BLaER1 (cell line): Measurements from ENCODE around the gene MGA.
"Not testable (repeated sequence)": the region's sequence is repeated elsewhere in the genome, so short reads cannot be mapped to it uniquely, and the experiment has no call there.

Experiments used
- H3K27ac ChIP-seq: shearing (Covaris generic); formaldehyde crosslinking; 2 replicates; pipeline ENCODE4 v1.8.1; 2022
- H3K27me3 ChIP-seq: shearing (Covaris generic); formaldehyde crosslinking; 2 replicates; pipeline ENCODE4 v1.8.1; 2022
- H3K36me3 ChIP-seq: shearing (Covaris generic); formaldehyde crosslinking; 2 replicates; pipeline ENCODE4 v1.8.1; 2022
- H3K4me1 ChIP-seq: shearing (Covaris generic); formaldehyde crosslinking; 2 replicates; pipeline ENCODE4 v1.8.1; 2022
- H3K4me2 ChIP-seq: shearing (Covaris generic); formaldehyde crosslinking; 2 replicates; pipeline ENCODE4 v1.8.1; 2022
- H3K4me3 ChIP-seq: shearing (Covaris generic); formaldehyde crosslinking; 2 replicates; pipeline ENCODE4 v1.8.1; 2022
- H3K9ac ChIP-seq: shearing (Covaris generic); formaldehyde crosslinking; 2 replicates; pipeline ENCODE4 v1.8.1; 2022
- H3K9me3 ChIP-seq: shearing (Covaris generic); formaldehyde crosslinking; 2 replicates; pipeline ENCODE4 v1.8.1; 2022
- H4K20me1 ChIP-seq: shearing (Covaris generic); formaldehyde crosslinking; 2 replicates; pipeline ENCODE4 v1.8.1; 2022
- Cebpa-rat ChIP-seq: shearing (Covaris generic); IDR thresholded peaks from 2 replicates; pipeline ENCODE4 v1.8.1; 2022

The MGA gene

GRCh38 chr15:41693757-41694156 is 33.6 kb downstream of the MGA start:
- Histone ChIP-seq H3K4me3 (no peak overlapping the region), H3K4me2 (no peak overlapping the region), H4K20me1 (peaks cover 91% of the 10 kb centered on the region), H3K9me3 (no peaks in the 10 kb centered on the region), H3K27me3 (no peaks in the 10 kb centered on the region), H3K9ac (no peak overlapping the region), H3K36me3 (peaks cover 41% of the 10 kb centered on the region), H3K4me1 (peaks cover 35% of the 10 kb centered on the region), H3K27ac (no peak overlapping the region)
- no peak for TF ChIP-seq Cebpa-rat

DNA sequence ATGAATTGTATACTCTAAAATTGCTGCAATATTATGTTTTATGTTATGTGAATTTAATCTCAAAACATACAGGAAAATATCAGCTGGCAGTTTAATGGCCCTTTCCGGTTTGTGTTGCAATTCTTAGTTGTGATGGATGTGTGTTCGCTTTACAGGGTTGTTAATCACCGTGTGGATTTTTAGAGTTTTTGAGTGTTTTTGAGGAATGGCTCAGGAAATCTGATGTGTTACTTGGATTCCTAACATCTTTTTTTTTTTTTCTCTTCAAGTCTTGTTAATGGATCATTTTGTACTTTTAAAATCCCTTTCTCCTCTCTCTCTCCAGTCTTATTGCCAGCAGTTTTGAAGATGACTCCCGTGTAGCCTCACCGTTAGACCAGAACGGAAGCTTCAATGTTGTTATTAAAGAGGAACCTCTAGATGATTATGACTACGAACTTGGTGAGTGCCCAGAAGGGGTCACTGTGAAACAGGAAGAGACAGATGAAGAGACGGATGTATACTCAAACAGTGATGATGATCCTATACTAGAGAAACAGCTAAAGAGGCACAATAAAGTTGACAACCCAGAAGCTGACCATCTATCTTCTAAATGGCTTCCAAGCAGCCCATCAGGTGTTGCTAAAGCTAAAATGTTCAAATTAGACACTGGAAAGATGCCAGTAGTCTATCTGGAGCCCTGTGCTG is 35.7 kb downstream of the MGA start:
- no peak for TF ChIP-seq Cebpa-rat
- Histone ChIP-seq H3K4me1 (peaks cover 32% of the 10 kb centered on the region), H3K4me3 (no peak overlapping the region), H3K9ac (no peak overlapping the region), H4K20me1 (peaks cover 86% of the 10 kb centered on the region), H3K27me3 (no peaks in the 10 kb centered on the region), H3K4me2 (peak overlapping the region; percentile 58), H3K36me3 (peaks cover 55% of the 10 kb centered on the region), H3K9me3 (0 out of 2 replicates have a peak, but pooled peaks cover 5% of the 10 kb centered on the region), H3K27ac (peak overlapping the region; percentile 47; the same call in 1 of the 2 replicates)

DNA sequence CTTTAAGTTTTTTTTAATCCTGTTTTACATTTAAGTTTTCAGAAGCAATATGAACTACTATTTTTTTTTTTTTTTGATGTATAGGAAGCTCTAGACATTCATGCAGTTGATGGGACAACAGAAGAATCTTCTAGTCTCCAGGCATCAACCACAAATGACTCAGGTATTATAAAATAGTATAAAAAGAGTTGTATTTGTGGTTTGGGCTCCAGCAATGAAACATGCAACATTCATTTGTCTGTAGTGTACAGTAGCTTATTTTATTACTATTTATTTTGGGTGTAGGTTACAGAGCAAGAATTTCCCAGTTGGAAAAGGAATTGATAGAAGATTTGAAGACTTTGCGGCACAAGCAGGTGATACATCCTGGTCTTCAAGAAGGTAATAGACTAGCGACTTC is 38.6 kb downstream of the MGA start:
- Histone ChIP-seq H3K9ac (no peak overlapping the region), H3K27ac (no peak overlapping the region), H3K27me3 (no peaks in the 10 kb centered on the region), H3K4me1 (peaks cover 21% of the 10 kb centered on the region), H3K4me2 (no peak overlapping the region), H3K9me3 (0 out of 2 replicates have a peak, but pooled peaks cover 5% of the 10 kb centered on the region), H4K20me1 (peaks cover 86% of the 10 kb centered on the region), H3K4me3 (no peak overlapping the region), H3K36me3 (peaks cover 77% of the 10 kb centered on the region)
- TF ChIP-seq Cebpa-rat, result no peak

DNA sequence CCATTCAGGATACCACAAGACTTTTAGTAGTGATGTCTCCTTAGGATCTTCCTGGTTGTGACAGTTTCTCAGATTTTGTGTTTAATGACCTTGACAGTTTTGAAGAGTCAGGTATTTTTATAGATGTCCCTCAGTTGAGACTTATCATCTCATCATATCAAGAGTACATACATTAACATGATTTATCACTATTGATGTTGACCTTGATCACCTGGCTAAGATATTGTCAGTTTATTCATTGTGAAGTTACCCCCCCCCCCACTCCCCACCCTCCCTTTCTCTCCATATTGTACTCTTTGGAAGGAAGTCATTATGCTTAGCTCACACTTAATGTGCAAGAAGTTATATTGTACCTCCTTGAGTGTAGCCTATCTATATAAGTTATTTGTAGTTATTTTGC is 42.9 kb downstream of the MGA start:
- no peak overlapping the region for H3K9ac ChIP-seq
- no peaks in the 10 kb centered on the region for H3K4me1 ChIP-seq
- H3K27ac ChIP-seq, result no peak overlapping the region
- 0 out of 2 replicates have a peak, but pooled peaks cover 5% of the 10 kb centered on the region for H3K9me3 ChIP-seq
- no peak for TF ChIP-seq Cebpa-rat
- no peak overlapping the region for H3K4me3 ChIP-seq
- peaks cover 87% of the 10 kb centered on the region for H4K20me1 ChIP-seq
- no peak overlapping the region for H3K4me2 ChIP-seq
- peaks cover 90% of the 10 kb centered on the region for H3K36me3 ChIP-seq
- no peaks in the 10 kb centered on the region for H3K27me3 ChIP-seq

DNA sequence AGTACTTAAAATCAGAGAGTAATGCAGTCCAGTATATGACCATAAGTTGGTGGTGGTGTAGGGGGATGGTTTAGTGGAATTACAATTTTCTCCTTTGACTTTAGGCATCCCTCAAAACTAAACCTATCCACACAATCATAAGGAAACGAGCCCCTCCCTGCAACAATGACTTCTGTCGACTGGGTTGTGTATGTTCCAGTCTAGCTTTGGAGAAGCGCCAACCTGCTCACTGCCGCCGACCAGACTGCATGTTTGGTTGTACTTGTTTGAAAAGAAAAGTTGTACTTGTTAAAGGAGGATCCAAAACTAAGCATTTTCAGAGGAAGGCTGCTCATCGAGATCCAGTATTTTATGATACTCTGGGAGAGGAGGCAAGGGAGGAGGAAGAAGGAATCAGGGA is 52.8 kb downstream of the MGA start:
- Histone ChIP-seq H3K27ac (no peak overlapping the region), H3K27me3 (no peaks in the 10 kb centered on the region), H3K4me1 (no peaks in the 10 kb centered on the region), H3K4me2 (no peak overlapping the region), H3K9me3 (no peaks in the 10 kb centered on the region), H3K9ac (no peak overlapping the region), H3K36me3 (peaks cover 77% of the 10 kb centered on the region), H3K4me3 (no peak overlapping the region), H4K20me1 (peaks cover 56% of the 10 kb centered on the region)
- TF ChIP-seq Cebpa-rat, result no peak

DNA sequence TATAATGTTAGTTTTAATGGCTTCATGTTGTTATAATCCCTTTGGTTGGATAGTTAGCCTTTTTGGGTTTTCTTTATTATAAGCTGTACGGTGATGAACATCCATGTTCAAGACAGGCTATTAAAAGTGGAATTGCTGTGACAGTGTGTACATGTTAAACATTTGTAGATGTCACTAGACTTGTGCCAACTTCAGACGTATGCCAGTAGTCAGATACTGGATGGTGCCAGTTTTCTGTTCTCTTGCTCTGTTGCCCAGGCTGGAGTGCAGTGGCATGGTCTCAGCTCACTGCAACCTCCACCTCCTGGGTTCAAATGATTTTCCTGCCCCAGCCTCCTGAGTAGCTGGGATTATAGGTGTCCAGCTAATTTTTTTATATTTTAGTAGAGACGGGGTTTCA is 54.1 kb downstream of the MGA start:
- Histone ChIP-seq H3K27me3 (no peaks in the 10 kb centered on the region), H3K4me1 (no peaks in the 10 kb centered on the region), H3K27ac (no peak overlapping the region), H3K4me2 (no peak overlapping the region), H3K9ac (no peak overlapping the region), H3K9me3 (no peaks in the 10 kb centered on the region), H3K36me3 (peaks cover 67% of the 10 kb centered on the region), H4K20me1 (peaks cover 43% of the 10 kb centered on the region), H3K4me3 (no peak overlapping the region)
- no peak for TF ChIP-seq Cebpa-rat

- H3K27me3 ChIP-seq, result no peaks in the 10 kb centered on the region
- peaks cover 30% of the 10 kb centered on the region for H4K20me1 ChIP-seq
Observed at GRCh38 chr15:41716864-41717263, 56.7 kb downstream of the MGA start.

GRCh38 chr15:41727143-41727542 is 66.9 kb downstream of the MGA start:
- peaks cover 67% of the 10 kb centered on the region for H3K36me3 ChIP-seq
- no peak for TF ChIP-seq Cebpa-rat
- H3K4me1 ChIP-seq, result peaks cover 12% of the 10 kb centered on the region
- H3K27me3 ChIP-seq, result no peaks in the 10 kb centered on the region
- no peak overlapping the region for H3K4me2 ChIP-seq
- H3K9me3 ChIP-seq, result no peaks in the 10 kb centered on the region
- peaks cover 42% of the 10 kb centered on the region for H4K20me1 ChIP-seq
- H3K4me3 ChIP-seq, result no peak overlapping the region
- no peak overlapping the region for H3K27ac ChIP-seq
- no peak overlapping the region for H3K9ac ChIP-seq

More at GRCh38 chr15:41716864-41717263, 56.7 kb downstream of the MGA start:
- H3K36me3 ChIP-seq, result peaks cover 61% of the 10 kb centered on the region
- no peaks in the 10 kb centered on the region for H3K9me3 ChIP-seq
- no peaks in the 10 kb centered on the region for H3K4me1 ChIP-seq
- TF ChIP-seq Cebpa-rat, result no peak
- no peak overlapping the region for H3K4me2 ChIP-seq
- no peak overlapping the region for H3K4me3 ChIP-seq
- H3K9ac ChIP-seq, result no peak overlapping the region
- no peak overlapping the region for H3K27ac ChIP-seq

- not testable (repeated sequence) for H3K9ac ChIP-seq, H3K4me2 ChIP-seq, H3K9me3 ChIP-seq, H3K4me3 ChIP-seq, H3K27ac ChIP-seq, H3K27me3 ChIP-seq
- H3K36me3 ChIP-seq, result peaks cover 71% of the 10 kb centered on the region
- H3K4me1 ChIP-seq, result peaks cover 12% of the 10 kb centered on the region
- peaks cover 35% of the 10 kb centered on the region for H4K20me1 ChIP-seq
Observed at GRCh38 chr15:41728061-41728460, 67.9 kb downstream of the MGA start.

- Histone ChIP-seq H3K9me3 (no peaks in the 10 kb centered on the region), H3K4me2 (0 out of 2 replicates have a peak overlapping the region, but pooled peaks have one; percentile 14), H3K27me3 (no peaks in the 10 kb centered on the region), H3K36me3 (peaks cover 81% of the 10 kb centered on the region), H3K9ac (no peak overlapping the region), H4K20me1 (peaks cover 13% of the 10 kb centered on the region; the same call in 1 of the 2 replicates), H3K4me3 (no peak overlapping the region), H3K4me1 (peaks cover 12% of the 10 kb centered on the region), H3K27ac (no peak overlapping the region)
- no peak for TF ChIP-seq Cebpa-rat
Observed at GRCh38 chr15:41730543-41730942, 70.3 kb downstream of the MGA start.
